ENCODE data around the gene TOE1. TPM values are rescaled to one million over a fixed set of nuclear protein-coding genes. Genes with fewer than 3 reads are reported as not detected.
"Not testable (repeated sequence)": the region's sequence is repeated elsewhere in the genome, so short reads cannot be mapped to it uniquely, and the experiment has no call there.

The TOE1 gene
- total RNA-seq, 2 experiments from 2014 or later: 23.0 to 23.8 TPM

DNA sequence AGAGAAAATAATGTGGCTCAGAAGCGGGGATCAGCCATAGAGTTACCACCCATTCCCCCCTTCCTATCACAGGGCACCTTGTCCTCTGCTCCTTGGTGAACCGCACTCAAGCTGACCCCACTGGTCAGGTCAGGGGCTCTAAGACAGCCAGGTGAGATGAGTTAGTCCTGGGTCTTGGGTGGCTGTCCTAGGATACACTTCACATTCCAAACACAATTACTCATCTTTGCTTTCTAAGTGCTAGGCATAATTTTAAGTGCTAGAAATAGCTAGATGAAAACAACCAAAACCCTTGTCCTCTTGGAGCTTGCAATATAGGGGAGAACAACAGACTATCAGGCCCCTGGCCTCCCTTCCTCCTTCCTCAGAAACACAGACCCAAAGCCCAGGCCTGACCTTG is 8.1 kb downstream of the TOE1 start:
- Mint-ChIP-seq H3K4me3 (no peak overlapping the region), H3K4me1 (ENCODE audit: low read depth) (peaks cover 5% of the 10 kb centered on the region), H3K27me3 (ENCODE audit: low read depth) (no peaks in the 10 kb centered on the region), H3K36me3 (ENCODE audit: low read depth) (peaks cover 18% of the 10 kb centered on the region), H3K27ac (peak overlapping the region; percentile 6), H3K9me3 (no peaks in the 10 kb centered on the region)
- CTCF ChIA-PET: interaction anchor here (0.9 to 2.5 kb wide), 8 partner anchors 7 to 222 kb away, joined by 3 to 13 read pairs (median 4); partner anchors contain the start of genes CCDC163, MMACHC, MUTYH and TOE1
- DNase-seq: no peak
- intact Hi-C loops (cut with micrococcal nuclease): no loop called here

DNA sequence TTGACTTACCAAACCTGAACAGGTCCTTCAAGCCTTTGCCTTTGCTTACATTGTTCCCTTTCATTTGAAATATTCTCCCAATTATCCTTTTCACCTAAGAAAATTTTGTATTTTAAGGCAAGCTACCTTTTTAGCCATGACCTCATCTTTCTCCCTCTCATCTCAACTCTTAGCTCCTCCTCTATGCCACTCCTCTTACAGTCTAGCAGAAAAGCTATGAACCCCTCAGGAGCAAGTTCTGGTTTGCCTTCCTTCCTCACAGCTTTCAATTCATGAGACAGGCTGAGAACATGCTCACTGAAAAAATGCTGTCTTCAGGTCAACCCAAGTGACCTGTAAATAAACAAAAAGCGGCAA is 8.6 kb downstream of the TOE1 start:
- H3K27ac Mint-ChIP-seq: peak overlapping the region; percentile 6
- no peaks in the 10 kb centered on the region for H3K27me3 Mint-ChIP-seq (ENCODE audit: low read depth)
- CTCF ChIA-PET: interaction anchor here (0.6 to 2.5 kb wide), 7 partner anchors 8 to 831 kb away, joined by 3 to 13 read pairs (median 4); partner anchors contain the start of genes CCDC163, MMACHC, MUTYH and TOE1

DNA sequence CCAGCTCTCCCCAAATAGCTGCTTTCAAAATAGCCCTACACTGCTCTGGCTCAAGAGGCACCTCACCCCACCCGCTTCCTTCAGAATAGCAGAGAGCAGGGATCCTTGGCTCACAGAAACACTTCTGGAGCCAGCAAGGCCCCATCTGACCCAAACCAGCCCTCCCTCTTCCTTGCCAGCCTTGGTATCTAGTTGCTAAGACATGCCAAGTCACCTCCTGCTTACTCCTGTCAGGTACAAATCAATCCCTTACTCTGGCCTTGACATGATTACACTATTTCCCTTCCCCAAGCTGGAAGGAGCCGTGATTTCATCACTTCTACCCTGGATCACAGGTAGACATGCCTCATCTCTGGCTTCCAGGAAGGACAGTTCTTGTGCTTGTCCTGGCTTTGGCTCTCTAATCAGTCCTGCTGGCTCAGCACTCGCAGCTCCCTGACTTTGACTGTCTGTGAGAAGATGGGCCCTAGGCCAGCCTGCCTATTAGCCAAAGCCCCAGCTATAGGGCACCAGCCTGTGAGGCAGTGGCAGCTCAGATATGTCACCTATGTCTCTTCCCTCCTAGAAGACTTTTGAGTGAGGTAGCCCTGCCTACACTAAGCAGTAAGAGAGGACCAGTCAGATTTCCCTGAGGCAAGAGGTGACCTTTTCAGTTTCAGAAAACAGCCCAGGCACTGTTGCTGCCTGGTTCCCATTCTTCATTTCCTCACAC is 9.2 kb downstream of the TOE1 start:
- Mint-ChIP-seq H3K27me3 (ENCODE audit: low read depth) (no peaks in the 10 kb centered on the region), H3K4me3 (no peak overlapping the region), H3K36me3 (ENCODE audit: low read depth) (peaks cover 11% of the 10 kb centered on the region), H3K27ac (no peak overlapping the region), H3K9me3 (no peaks in the 10 kb centered on the region), H3K4me1 (ENCODE audit: low read depth) (peaks cover 4% of the 10 kb centered on the region)
- DNase-seq: no peak
- CTCF ChIA-PET: interaction anchor here (0.6 to 2.5 kb wide), 4 partner anchors 9 to 830 kb away, joined by 3 to 13 read pairs (median 8); partner anchors contain the start of genes MUTYH and TOE1
- intact Hi-C loops (cut with micrococcal nuclease): no loop called here

More for the DNA sequence above, 8.6 kb downstream of the TOE1 start:
- Mint-ChIP-seq H3K9me3 (no peaks in the 10 kb centered on the region), H3K4me3 (no peak overlapping the region), H3K36me3 (ENCODE audit: low read depth) (peaks cover 13% of the 10 kb centered on the region), H3K4me1 (ENCODE audit: low read depth) (peaks cover 4% of the 10 kb centered on the region)
- intact Hi-C loops (cut with micrococcal nuclease): no loop called here
- DNase-seq: no peak

DNA sequence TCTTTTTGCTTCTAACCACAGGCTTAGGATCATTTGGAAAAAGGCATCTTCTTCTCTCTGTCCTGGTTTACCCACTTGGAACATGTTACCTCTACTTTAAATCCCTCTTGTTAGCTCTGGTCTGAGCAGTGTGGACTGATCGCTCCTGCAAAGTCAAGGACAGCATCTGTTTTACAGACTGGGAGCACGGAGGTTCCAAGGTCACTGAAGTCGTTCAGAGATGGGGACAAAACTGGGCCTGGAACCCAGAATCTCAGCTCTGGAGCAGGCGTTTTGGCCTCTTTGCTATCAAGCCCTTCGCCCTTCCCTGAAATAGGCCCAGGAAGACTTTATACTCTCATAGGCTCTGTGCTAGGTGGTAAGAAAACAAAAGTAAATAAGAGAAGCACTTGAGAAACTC is 11.5 kb downstream of the TOE1 start:
- Mint-ChIP-seq H3K9me3 (no peaks in the 10 kb centered on the region), H3K36me3 (ENCODE audit: low read depth) (peaks cover 1% of the 10 kb centered on the region), H3K27me3 (ENCODE audit: low read depth) (no peaks in the 10 kb centered on the region), H3K4me1 (ENCODE audit: low read depth) (no peaks in the 10 kb centered on the region), H3K27ac (no peak overlapping the region), H3K4me3 (no peak overlapping the region)
- CTCF ChIA-PET: interaction anchor here (0.8 to 2.0 kb wide), 2 partner anchors 48 to 140 kb away, joined by 3 to 4 read pairs; partner anchors contain the start of gene TESK2
- intact Hi-C loops (cut with micrococcal nuclease): no loop called here
- DNase-seq: no peak

DNA sequence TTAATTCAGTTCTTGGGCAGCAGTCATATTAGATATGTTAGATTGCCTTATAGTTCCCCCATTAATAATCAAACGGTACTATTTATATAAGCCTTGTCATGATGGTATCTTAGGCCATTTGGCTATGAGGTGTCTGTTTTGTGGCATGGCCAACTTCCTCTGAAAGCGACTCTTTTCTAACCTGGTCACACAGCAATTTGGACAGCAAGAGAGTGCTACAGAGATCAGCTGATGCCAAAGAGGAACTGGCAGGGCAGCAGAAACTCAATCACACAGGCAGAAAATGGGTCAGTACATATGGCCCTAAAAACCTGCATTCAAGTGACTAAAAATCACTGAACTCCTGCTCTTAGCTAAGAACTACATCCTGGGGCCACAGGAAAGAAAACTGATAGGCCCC is 13.7 kb downstream of the TOE1 start:
- Mint-ChIP-seq H3K9me3 (no peaks in the 10 kb centered on the region), H3K4me3 (no peak overlapping the region), H3K4me1 (ENCODE audit: low read depth) (no peaks in the 10 kb centered on the region), H3K27ac (no peak overlapping the region), H3K27me3 (ENCODE audit: low read depth) (no peaks in the 10 kb centered on the region), H3K36me3 (ENCODE audit: low read depth) (no peaks in the 10 kb centered on the region)
- intact Hi-C loops (cut with micrococcal nuclease): no loop called here
- CTCF ChIA-PET: interaction anchor here (11.4 kb wide), 1 partner anchor 138 kb away, joined by 175 read pairs; the partner anchor contains the start of gene TESK2
- DNase-seq: no peak

DNA sequence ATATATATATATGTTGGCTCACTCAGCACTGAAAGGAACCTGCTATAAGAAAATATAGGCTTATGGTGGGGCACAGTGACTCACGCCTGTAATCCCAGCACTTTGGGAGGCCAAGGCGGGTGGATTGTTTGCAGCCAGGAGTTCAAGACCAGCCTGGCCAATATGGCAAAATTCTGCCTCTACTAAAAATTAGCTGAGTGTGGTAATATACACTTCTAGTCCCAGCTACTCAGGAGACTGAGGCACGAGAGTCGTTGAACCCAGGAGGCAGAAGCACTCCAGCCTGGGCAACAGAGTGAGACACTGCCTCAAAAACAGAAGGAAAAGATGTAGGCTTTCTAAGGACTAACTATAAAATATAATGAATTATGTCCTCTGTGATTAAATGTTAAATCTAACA is 14.9 kb downstream of the TOE1 start:
- peaks cover under 1% of the 10 kb centered on the region for H3K4me1 Mint-ChIP-seq (ENCODE audit: low read depth)
- no peak for DNase-seq
- H3K9me3 Mint-ChIP-seq: no peaks in the 10 kb centered on the region
- H3K27ac Mint-ChIP-seq: no peak overlapping the region
- CTCF ChIA-PET: interaction anchor here (0.7 to 11.4 kb wide), 4 partner anchors 137 to 340 kb away, joined by 3 to 175 read pairs (median 3); partner anchors contain the start of gene TESK2
- no peaks in the 10 kb centered on the region for H3K36me3 Mint-ChIP-seq (ENCODE audit: low read depth)
- intact Hi-C loops (cut with micrococcal nuclease): no loop called here
- no peak overlapping the region for H3K4me3 Mint-ChIP-seq
- no peaks in the 10 kb centered on the region for H3K27me3 Mint-ChIP-seq (ENCODE audit: low read depth)

DNA sequence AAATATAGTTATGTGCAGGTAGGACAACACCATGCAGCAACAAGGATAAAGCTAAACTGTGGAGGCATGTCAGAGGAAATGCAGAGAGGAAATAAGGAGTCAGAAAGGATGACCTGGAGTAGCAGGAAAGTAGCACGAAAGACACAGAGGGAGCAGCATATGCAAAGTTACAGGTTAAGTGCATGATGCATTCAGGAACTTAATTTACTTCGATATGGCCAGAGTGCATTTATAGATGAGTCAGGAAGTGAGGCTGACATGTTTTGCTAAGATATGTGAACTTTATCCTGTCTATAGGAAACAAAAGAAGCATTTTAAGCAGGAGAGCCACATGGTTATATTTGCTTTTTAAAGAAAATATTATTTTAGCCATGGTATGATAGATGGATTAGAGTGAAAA is 15.7 kb downstream of the TOE1 start:
- Mint-ChIP-seq H3K4me1 (ENCODE audit: low read depth) (peaks cover 5% of the 10 kb centered on the region), H3K27ac (no peak overlapping the region), H3K36me3 (ENCODE audit: low read depth) (no peaks in the 10 kb centered on the region), H3K27me3 (ENCODE audit: low read depth) (no peaks in the 10 kb centered on the region), H3K9me3 (no peaks in the 10 kb centered on the region), H3K4me3 (no peak overlapping the region)
- intact Hi-C loops (cut with micrococcal nuclease): no loop called here
- CTCF ChIA-PET: interaction anchor here (1.0 to 11.4 kb wide), 4 partner anchors 43 to 341 kb away, joined by 3 to 175 read pairs (median 3); partner anchors contain the start of gene TESK2
- DNase-seq: no peak

DNA sequence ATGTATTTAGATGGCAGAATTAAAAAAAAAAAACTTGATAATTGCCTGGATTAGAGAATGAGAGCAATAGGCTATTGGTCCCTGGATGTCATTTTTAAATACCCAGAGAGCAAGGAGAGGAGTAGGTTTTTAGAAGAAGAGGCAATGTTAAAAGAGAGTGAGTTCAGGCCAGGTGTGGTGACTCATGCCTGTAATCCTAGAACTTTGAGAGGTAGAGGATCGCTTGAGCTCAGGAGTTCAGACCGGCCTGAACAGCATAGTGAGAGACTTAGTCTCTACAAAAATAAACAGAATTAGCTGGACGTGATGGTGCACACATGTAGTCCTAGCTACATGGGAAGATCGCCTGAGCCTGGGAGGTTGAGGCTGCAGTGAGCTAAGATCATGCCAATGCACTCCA is 16.2 kb downstream of the TOE1 start:
- H3K27ac Mint-ChIP-seq: no peak overlapping the region
- H3K4me3 Mint-ChIP-seq: no peak overlapping the region
- H3K4me1 Mint-ChIP-seq (ENCODE audit: low read depth): peaks cover 5% of the 10 kb centered on the region
- H3K36me3 Mint-ChIP-seq (ENCODE audit: low read depth): no peaks in the 10 kb centered on the region
- DNase-seq: no peak
- no peaks in the 10 kb centered on the region for H3K27me3 Mint-ChIP-seq (ENCODE audit: low read depth)
- intact Hi-C loops (cut with micrococcal nuclease): no loop called here
- CTCF ChIA-PET: interaction anchor here (0.6 to 11.4 kb wide), 5 partner anchors 43 to 342 kb away, joined by 3 to 175 read pairs (median 3); partner anchors contain the start of gene TESK2
- H3K9me3 Mint-ChIP-seq: no peaks in the 10 kb centered on the region

DNA sequence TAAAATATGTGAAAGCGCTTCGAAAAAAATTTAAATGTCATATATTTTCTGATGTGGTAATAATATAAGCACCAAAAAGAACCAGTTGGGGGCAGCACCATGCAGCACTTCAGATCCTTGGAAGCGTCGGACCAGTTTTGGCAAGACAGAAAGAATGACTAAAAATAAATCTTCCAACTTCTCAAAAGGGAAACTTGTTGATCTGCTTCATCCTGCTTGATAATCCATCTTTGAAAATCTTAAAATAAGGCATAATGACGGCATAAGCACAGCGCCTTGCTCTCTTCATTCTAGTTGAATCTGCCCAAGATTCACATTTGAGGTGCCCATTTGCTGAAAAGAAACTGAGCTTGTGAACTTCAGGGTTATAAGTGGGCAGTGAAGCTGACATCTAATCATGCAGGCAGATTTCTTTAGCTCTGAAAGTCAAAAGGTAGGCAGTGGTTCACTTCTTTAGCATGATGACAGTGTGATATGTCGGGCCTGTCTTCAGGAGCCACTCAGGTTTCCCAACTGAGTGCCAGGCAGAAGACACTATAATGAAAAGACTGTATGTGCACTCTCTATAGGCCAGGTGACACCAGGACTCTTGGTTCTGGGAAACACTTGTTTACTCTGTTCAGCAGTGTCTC is 20.0 kb downstream of the TOE1 start:
- H3K36me3 Mint-ChIP-seq (ENCODE audit: low read depth): no peaks in the 10 kb centered on the region
- peak; percentile 84 for DNase-seq
- H3K4me1 Mint-ChIP-seq (ENCODE audit: low read depth): peaks cover 10% of the 10 kb centered on the region
- H3K27ac Mint-ChIP-seq: peak overlapping the region; percentile 37
- no peak overlapping the region for H3K4me3 Mint-ChIP-seq
- H3K27me3 Mint-ChIP-seq (ENCODE audit: low read depth): no peaks in the 10 kb centered on the region
- no peaks in the 10 kb centered on the region for H3K9me3 Mint-ChIP-seq
- CTCF ChIA-PET: interaction anchor here (0.6 to 11.4 kb wide), 18 partner anchors 9 to 341 kb away, joined by 3 to 175 read pairs (median 4); partner anchors contain the start of genes CCDC163, MMACHC, MUTYH and TESK2
- intact Hi-C loops (cut with micrococcal nuclease): loop anchor here (1.0 to 5.0 kb wide), 3 partner anchors 47 to 210 kb away; no protein-coding TSS in a partner anchor

DNA sequence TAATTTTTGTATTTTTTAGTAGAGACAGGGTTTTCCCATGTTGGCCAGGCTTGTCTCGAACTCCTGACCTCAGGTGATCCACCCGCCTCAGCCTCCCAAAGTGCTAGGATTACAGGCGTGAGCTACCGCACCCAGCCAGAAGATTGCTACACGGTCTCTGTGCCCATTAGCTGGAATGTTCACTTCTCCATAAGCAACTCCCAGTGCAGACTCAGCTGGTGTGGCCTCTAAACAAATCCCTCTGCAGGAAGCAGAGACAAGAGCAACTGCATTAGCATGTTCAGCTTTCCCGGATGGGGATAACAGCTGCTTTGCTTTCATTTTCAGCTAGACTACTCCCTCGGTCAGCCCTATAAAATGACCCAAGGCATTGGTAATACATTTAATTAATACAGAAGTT is 21.0 kb downstream of the TOE1 start:
- not testable (repeated sequence) for H3K27ac Mint-ChIP-seq; H3K36me3 Mint-ChIP-seq (ENCODE audit: low read depth); H3K9me3 Mint-ChIP-seq; H3K4me3 Mint-ChIP-seq; H3K27me3 Mint-ChIP-seq (ENCODE audit: low read depth); DNase-seq
- CTCF ChIA-PET: interaction anchor here (0.6 to 11.4 kb wide), 11 partner anchors 12 to 199 kb away, joined by 3 to 175 read pairs (median 4); partner anchors contain the start of genes CCDC163, MMACHC, MUTYH and TESK2
- intact Hi-C loops (cut with micrococcal nuclease): loop anchor here (1.0 to 5.0 kb wide), 2 partner anchors 46 to 132 kb away; no protein-coding TSS in a partner anchor
- H3K4me1 Mint-ChIP-seq (ENCODE audit: low read depth): peaks cover 12% of the 10 kb centered on the region

DNA sequence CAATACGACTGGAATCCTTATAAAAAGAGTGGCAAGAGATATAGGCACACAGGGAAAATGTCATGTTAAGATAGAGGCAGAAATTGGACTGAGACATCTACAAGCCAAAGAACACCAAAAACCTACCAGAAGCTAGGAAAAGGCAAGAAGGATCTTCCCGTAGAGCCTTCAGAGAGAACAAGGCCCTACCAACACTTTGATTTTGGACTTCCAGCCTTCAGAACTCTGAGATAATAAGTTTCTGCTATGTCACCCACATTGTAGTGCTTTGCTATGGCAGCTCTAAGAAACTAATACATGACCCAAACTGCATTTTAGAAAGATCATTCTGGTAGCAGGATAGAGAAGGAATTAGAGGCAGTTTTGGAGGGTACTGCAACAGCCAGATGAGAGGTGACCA is 24.3 kb downstream of the TOE1 start:
- Mint-ChIP-seq H3K27ac (no peak overlapping the region), H3K4me3 (no peak overlapping the region), H3K4me1 (ENCODE audit: low read depth) (peaks cover 12% of the 10 kb centered on the region), H3K27me3 (ENCODE audit: low read depth) (no peaks in the 10 kb centered on the region), H3K9me3 (no peaks in the 10 kb centered on the region), H3K36me3 (ENCODE audit: low read depth) (no peaks in the 10 kb centered on the region)
- intact Hi-C loops (cut with micrococcal nuclease): loop anchor here (5.0 kb wide), 1 partner anchor 43 kb away; no protein-coding TSS in a partner anchor
- DNase-seq: no peak
- CTCF ChIA-PET: interaction anchor here (1.8 kb wide), 1 partner anchor 128 kb away, joined by 12 read pairs; the partner anchor contains the start of gene TESK2

DNA sequence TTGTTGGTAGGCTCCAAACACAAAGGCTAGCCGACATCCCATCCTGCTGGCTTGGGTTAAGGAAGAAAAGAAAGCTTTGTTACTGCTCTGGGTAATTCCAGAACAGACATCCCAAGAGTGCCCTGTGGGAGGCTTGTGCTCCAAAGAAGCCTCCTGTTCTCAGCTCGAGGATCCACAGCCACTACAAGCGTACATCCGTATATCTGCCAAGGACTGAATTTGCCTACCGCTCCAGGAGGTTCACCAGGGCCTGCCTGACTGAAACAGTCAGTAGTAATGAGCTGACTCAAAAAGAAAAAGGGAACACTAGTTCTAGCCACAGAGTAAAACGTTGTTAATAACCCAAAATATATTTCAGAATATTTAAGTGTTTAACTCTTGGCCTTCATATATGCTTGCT is 25.1 kb downstream of the TOE1 start:
- Mint-ChIP-seq H3K4me3 (no peak overlapping the region), H3K27ac (no peak overlapping the region), H3K36me3 (ENCODE audit: low read depth) (no peaks in the 10 kb centered on the region), H3K9me3 (no peaks in the 10 kb centered on the region), H3K27me3 (ENCODE audit: low read depth) (no peaks in the 10 kb centered on the region), H3K4me1 (ENCODE audit: low read depth) (peaks cover 9% of the 10 kb centered on the region)
- intact Hi-C loops (cut with micrococcal nuclease): no loop called here
- CTCF ChIA-PET: interaction anchor here (1.8 kb wide), 1 partner anchor 128 kb away, joined by 12 read pairs; the partner anchor contains the start of gene TESK2
- no peak for DNase-seq

All from activated naive CD4-positive, alpha-beta T cell treated with anti-CD3 and anti-CD28 coated beads for 36 hours (primary cell).